Astrocyte of the cerebellum (primary cell): ENCODE data around the gene TYW1.
"Not testable (repeated sequence)": the region's sequence is repeated elsewhere in the genome, so short reads cannot be mapped to it uniquely, and the experiment has no call there.

Experiments used
- DNase-seq: peaks from one replicate; pipeline ENCODE4 v3.0.0-alpha.2; 2011; ENCODE audit warnings: low read depth
- H3K4me3 ChIP-seq: 2 replicates; pipeline ENCODE4 v1.5.1; 2011; ENCODE audit warnings: mild to moderate bottlenecking, low read depth, low read length, moderate library complexity
- in situ Hi-C: cut with HindIII; loops from 2 replicates; pipeline ENCODE4 v1.10.0; 2017; ENCODE audit warnings: low sequenced_read_pairs
- TF ChIP-seq, protein P1 (sequence below): IDR thresholded peaks from 2 replicates; pipeline ENCODE4 v1.5.1; 2012; ENCODE audit warnings: low read length, low read depth, moderate library complexity, mild to moderate bottlenecking; ENCODE audit errors: missing control alignments

The TYW1 gene

DNA sequence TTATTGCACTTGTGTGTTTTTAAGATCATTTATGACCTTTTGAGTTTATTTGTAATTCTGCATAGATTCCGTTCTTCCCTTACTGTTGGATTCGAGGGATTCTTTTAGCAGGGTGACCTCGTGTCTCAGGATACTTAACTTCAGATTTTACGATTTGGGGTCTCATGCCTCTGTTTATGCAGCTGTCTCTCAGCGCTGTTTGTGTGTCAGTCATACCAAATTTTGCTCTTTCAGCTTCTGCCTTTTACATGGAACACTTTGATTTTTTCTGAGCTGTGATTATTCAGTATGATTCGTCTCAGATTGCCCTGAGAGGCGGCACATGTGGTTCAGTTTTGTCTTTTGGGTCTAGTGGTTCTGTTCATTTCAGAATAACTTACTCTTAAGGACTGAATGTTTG is 236.9 kb downstream of the TYW1 start:
- in situ Hi-C loops, H3K4me3 ChIP-seq, DNase-seq: not testable (repeated sequence)

DNA sequence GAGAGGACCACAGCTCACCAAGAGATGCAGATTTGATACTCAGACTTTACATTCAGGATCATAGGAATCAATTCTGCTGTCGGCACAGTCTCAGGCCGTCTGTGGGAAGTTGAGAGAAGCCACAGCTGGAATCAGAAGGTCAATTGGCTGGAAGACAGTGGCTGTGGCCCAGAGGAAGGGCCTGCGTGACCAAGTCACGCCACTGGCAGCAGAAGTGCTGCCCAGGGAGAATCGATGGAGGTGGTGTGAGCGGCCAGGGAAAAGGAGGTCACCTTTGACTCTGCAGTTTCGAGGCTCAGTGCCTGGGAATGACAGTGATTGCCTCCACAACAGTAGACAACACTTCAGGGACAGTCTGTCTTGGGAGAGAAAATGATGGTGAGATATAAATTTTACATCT is 239.6 kb downstream of the TYW1 start:
- DNase-seq, H3K4me3 ChIP-seq, in situ Hi-C loops: not testable (repeated sequence)

DNA sequence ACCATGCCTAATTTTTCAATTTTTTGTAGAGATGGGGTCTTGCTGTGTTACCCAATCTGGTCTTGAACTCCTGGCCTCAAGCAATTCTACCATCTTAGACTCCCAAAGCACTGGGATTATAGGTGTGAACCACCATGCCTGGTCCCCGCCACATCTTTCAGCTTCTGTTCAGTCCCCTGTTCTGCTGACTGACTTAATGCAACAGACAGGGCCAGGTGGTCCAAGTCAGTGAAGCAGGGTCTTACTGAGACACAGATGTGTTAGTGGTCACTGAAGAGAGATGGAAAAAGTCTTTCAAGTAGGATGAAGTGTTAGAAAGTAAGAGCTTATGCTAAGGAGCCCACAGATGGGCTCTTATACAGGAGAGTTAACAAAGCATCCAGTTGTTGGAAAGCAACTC is 246.2 kb downstream of the TYW1 start:
- H3K4me3 ChIP-seq, in situ Hi-C loops, DNase-seq: not testable (repeated sequence)

DNA sequence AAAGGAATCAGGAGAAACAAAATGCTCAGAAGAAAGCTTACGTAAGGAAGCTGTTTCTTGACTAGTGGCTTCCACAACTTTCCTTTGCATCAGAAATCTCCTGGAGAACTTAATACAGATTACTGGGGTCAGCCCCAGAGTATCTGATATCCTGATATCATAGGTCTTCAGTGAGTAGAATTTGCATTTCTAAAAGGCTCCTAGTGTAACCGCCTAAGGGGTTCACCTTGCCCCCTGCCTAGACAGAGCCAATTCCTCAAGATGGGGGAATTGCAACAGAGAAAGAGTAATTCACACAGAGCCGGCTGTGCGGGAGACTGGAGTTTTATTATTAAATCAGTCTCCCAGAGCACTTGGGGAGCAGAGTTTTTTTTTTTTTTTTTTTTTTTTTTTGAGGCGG is 251.7 kb downstream of the TYW1 start:
- H3K4me3 ChIP-seq, in situ Hi-C loops, DNase-seq: not testable (repeated sequence)

DNA sequence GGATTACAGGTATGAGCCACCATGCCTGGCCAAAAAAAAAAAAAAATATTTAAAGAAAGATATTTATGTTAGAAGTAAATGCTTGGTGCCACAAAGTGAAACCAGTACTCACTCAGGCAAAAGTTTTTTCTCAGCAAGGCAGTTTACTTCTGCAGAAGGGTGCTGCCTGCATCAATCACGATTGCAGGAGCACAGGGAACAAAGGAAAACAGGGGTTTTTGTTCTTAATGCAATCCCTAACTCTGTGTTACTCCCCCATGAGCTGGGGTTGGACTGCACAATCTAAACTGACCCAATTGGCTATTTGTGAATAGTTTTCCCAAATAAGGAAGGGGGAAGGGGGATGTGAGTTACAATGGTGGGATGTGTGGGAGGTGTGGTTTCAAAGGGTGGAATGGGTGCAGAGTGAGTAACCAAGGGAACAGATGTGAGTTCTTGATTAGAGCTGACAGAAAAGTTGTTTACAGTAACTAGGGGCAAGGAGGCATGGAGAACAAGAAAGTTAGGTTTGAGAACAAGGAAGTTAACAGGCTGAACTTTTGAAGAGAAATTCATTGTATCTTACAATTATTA is 255.4 kb downstream of the TYW1 start:
- DNase-seq = no peak
- TF ChIP-seq, protein P1, sequence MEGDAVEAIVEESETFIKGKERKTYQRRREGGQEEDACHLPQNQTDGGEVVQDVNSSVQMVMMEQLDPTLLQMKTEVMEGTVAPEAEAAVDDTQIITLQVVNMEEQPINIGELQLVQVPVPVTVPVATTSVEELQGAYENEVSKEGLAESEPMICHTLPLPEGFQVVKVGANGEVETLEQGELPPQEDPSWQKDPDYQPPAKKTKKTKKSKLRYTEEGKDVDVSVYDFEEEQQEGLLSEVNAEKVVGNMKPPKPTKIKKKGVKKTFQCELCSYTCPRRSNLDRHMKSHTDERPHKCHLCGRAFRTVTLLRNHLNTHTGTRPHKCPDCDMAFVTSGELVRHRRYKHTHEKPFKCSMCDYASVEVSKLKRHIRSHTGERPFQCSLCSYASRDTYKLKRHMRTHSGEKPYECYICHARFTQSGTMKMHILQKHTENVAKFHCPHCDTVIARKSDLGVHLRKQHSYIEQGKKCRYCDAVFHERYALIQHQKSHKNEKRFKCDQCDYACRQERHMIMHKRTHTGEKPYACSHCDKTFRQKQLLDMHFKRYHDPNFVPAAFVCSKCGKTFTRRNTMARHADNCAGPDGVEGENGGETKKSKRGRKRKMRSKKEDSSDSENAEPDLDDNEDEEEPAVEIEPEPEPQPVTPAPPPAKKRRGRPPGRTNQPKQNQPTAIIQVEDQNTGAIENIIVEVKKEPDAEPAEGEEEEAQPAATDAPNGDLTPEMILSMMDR = no peak
- in situ Hi-C loops = no loop called here
- H3K4me3 ChIP-seq = no peak overlapping the region

DNA sequence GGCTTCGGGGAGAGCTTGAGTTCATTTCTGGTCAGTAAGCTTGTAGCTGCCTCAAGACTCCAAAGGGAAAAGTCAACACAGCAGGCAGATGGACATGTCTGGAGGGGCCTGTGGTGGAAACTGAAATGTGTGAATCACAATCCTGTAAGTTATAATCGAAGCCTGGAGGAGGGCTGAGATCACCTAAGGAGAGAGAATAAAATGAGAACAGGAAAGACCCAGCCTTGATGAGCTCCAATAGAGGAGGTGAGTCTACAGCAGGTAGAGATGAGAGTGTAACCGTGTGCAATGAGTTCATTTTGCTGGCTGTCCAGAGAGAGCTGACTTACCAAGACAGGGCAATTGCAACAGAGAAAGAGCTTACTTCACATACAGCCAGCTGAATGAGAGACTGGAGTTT is 258.4 kb downstream of the TYW1 start:
- in situ Hi-C loops, DNase-seq, H3K4me3 ChIP-seq: not testable (repeated sequence)

DNA sequence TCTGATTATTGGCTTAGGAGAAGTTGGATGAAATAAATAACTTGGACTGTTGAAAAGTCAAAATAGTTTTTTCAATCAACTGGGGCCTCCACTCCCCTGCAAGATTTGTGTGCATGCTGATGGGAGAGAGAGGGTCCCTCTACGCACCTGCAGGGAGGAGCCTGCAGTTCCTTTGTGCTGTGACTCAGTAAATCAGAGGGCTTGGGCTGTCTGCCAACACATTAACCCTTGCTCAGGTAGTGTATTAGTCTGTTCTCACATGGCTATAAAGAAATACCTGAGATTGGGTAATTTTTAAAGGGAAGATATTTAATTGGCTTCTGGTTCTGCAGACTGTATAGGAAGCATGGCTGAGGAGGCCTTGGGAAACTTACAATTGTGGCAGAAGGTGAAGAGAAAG is 261.1 kb downstream of the TYW1 start:
- in situ Hi-C loops, H3K4me3 ChIP-seq, DNase-seq: not testable (repeated sequence)

DNA sequence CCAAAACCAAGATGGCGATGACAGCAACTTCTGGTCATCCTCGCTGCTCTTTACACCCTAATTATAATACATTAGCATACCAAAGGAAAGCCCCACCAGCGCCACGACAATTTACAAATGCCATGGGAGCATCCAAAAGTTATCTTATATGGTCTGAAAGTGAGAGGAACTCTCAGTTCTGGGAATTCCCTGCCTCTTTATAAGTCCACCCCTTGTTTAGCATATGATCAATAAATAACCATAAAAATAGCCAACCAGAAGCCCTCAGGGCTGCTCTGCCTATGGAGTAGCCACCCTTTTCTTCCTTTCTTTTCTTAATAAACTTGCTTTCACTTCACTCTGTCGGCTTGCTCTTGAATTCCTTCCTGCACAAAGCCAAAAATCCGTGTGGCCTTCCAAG is 262.7 kb downstream of the TYW1 start:
- in situ Hi-C loops, H3K4me3 ChIP-seq, DNase-seq: not testable (repeated sequence)

DNA sequence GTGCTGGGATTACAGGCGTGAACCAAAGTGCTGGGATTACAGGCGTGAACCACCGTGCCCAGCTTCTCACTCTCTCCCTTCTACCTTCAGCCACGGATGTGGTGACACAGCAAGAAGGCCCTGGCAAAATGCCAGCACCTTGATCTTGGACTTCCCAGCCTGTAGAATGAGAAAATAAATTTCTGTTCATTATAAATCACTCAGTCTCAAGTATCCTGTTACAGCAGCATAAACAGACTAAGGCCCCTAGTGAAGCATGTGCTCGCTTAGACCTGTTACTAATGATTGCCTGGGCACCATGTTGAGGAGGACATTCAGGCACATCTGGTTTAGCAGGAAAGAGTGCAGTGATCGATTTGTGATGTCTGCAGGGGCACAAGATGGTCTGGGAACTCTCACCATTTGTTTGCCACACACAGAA is 263.5 kb downstream of the TYW1 start:
- H3K4me3 ChIP-seq, in situ Hi-C loops, DNase-seq: not testable (repeated sequence)

DNA sequence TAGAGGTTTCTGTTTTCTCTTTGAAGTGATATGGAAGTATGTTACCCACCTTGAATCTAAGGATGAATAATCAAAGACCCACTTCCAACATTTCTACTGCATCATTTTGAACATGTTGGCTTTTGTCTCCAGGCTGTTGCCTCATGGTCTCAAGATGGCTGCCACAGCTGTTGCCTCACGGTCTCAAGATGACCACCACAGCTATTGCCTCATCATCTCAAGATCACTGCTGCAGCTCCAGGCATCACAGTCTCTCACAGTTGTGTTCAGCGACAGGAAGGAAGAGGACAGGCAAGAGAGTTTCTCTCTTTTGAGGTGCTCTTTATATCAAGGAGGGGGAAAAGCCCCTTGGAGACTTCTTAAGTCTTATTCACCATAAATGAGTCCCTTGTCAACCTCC is 267.4 kb downstream of the TYW1 start:
- in situ Hi-C loops, DNase-seq, H3K4me3 ChIP-seq: not testable (repeated sequence)

DNA sequence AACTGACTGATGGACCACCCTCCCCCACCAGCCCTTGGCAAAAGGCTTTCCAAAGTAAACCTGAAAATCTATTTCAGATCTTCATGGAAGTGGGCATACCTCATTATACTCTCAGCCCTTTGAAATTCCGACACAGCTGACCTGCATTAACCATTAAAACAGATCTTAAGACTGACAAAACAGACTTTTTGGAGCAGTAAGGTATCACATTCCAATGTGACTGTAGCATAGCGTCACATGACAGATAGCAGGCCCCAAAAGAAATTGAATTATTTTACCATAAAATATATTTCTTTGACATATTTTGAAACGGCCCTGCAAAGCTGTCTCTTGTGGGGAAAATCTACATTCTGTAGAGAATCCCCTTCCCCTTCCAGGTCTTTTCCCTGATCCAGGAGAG is 269.4 kb downstream of the TYW1 start:
- H3K4me3 ChIP-seq, in situ Hi-C loops, DNase-seq: not testable (repeated sequence)

DNA sequence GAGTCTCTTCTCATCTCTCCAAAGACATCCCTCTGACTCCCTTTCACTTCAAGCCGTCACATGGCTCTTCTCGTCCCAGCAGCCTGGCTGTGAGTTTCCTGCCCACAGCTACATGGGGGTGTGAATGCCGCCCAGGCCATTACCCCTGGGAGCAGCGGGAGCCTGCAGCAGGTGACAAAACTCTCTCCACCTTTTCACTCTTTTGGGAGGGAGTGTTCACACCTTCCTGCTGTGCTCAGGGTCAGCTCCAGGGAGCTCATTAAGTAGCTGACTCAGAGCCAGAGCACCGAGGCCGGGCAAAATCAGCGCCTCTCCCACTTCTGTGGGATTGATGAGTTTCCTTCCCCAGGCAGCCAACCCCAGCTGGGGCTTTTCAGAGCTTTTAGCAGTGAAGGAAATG is 271.3 kb downstream of the TYW1 start:
- in situ Hi-C loops = no loop called here

DNA sequence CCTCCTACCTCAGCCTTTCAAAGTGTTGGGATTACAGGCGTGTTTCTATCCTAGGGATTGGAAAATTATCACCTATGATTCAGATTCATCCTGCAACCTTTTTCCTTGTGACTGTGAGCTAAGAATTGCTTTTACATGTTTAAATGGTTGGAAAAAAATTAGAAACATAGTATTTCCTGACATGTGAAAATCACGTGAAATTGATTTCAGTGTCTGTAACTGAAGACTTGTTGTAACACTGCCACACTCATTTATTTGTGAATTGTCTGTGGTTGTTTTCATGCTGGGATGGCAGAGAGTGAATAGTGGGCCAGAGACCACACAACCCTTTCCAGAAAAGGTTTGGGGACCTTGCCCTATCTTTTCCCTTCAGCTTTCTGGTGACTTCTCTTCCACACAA is 273.3 kb downstream of the TYW1 start:
- H3K4me3 ChIP-seq, in situ Hi-C loops, DNase-seq: not testable (repeated sequence)

More for the DNA sequence above, 271.3 kb downstream of the TYW1 start:
- TF ChIP-seq, protein P1 = no peak
- DNase-seq = no peak
- no peak overlapping the region for H3K4me3 ChIP-seq
